H9 (cell line): Measurements from ENCODE around the gene VPS13C. TPM values are rescaled to one million over a fixed set of nuclear protein-coding genes. Genes with fewer than 3 reads are reported as not detected.

ENCODE experiments used
- DNase-seq: peaks from one replicate; pipeline ENCODE4 v3.0.0-alpha.2; 2017
- H2AFZ ChIP-seq: one replicate; pipeline ENCODE4 v1.6.1; 2013; ENCODE audit warnings: mild to moderate bottlenecking, low read length, control low read depth, moderate library complexity
- H2AK5ac ChIP-seq: 2 replicates; pipeline ENCODE4 v1.6.1; 2013; ENCODE audit warnings: low read length, control low read depth, mixed read lengths; ENCODE audit not compliant: insufficient read length
- H2BK120ac ChIP-seq: one replicate; pipeline ENCODE4 v1.6.1; 2013; ENCODE audit warnings: low read depth, mild to moderate bottlenecking, low read length, control low read depth, inconsistent platforms; ENCODE audit not compliant: poor library complexity, severe bottlenecking
- H2BK12ac ChIP-seq: 2 replicates; pipeline ENCODE4 v1.6.1; 2013; ENCODE audit warnings: low read length, control low read depth, mixed read lengths, low read depth; ENCODE audit not compliant: insufficient read length
- H2BK15ac ChIP-seq: 2 replicates; pipeline ENCODE4 v1.6.1; 2013; ENCODE audit warnings: low read depth, low read length, control low read depth
- H2BK20ac ChIP-seq: one replicate; pipeline ENCODE4 v1.6.1; 2013; ENCODE audit warnings: low read depth, mild to moderate bottlenecking, low read length, control low read depth, inconsistent platforms; ENCODE audit not compliant: poor library complexity, severe bottlenecking
- H2BK5ac ChIP-seq: 2 replicates; pipeline ENCODE4 v1.6.1; 2013; ENCODE audit warnings: low read length, control low read depth, mixed read lengths; ENCODE audit not compliant: insufficient read length
- H3K14ac ChIP-seq: 2 replicates; pipeline ENCODE4 v1.6.1; 2013; ENCODE audit warnings: low read length, control low read depth; ENCODE audit not compliant: insufficient read depth
- H3K18ac ChIP-seq: 2 replicates; pipeline ENCODE4 v1.6.1; 2013; ENCODE audit warnings: low read depth, mild to moderate bottlenecking, mixed read lengths, low read length, control low read depth; ENCODE audit not compliant: insufficient read length
- H3K23ac ChIP-seq: 2 replicates; pipeline ENCODE4 v1.6.1; 2013; ENCODE audit warnings: low read length, control low read depth, mixed read lengths, low read depth; ENCODE audit not compliant: insufficient read length
- H3K23me2 ChIP-seq: 2 replicates; pipeline ENCODE4 v1.6.1; 2013; ENCODE audit warnings: low read depth, mild to moderate bottlenecking, mixed read lengths, low read length, control low read depth; ENCODE audit not compliant: insufficient read length, poor library complexity, severe bottlenecking
- H3K27ac ChIP-seq: 2 replicates; pipeline ENCODE4 v1.5.1; 2013; ENCODE audit warnings: low read length, control low read depth, mixed read lengths, low read depth; ENCODE audit not compliant: insufficient read length
- H3K27me3 ChIP-seq: 2 replicates; pipeline ENCODE4 v1.6.1; 2013; ENCODE audit warnings: low read length, control low read depth, inconsistent platforms; ENCODE audit not compliant: insufficient read depth
- H3K4ac ChIP-seq: 2 replicates; pipeline ENCODE4 v1.6.1; 2013; ENCODE audit warnings: low read depth, mild to moderate bottlenecking, control low read depth, inconsistent platforms, low read length, moderate library complexity
- H3K4me1 ChIP-seq: 2 replicates; pipeline ENCODE4 v1.6.1; 2013; ENCODE audit warnings: low read length, control low read depth, inconsistent platforms; ENCODE audit not compliant: insufficient read depth
- H3K4me2 ChIP-seq: 2 replicates; pipeline ENCODE4 v1.6.1; 2013; ENCODE audit warnings: low read length, control low read depth, mixed read lengths; ENCODE audit not compliant: insufficient read length, insufficient read depth
- H3K56ac ChIP-seq: 2 replicates; pipeline ENCODE4 v1.6.1; 2013; ENCODE audit warnings: low read depth, mild to moderate bottlenecking, mixed read lengths, low read length, control low read depth; ENCODE audit not compliant: insufficient read length
- H3K79me1 ChIP-seq: 2 replicates; pipeline ENCODE4 v1.6.1; 2013; ENCODE audit warnings: low read depth, mild to moderate bottlenecking, moderate library complexity, low read length, control low read depth, inconsistent platforms; ENCODE audit not compliant: insufficient read depth, poor library complexity, severe bottlenecking
- H3K79me2 ChIP-seq: 2 replicates; pipeline ENCODE4 v1.6.1; 2013; ENCODE audit warnings: low read length, control low read depth, inconsistent platforms; ENCODE audit not compliant: insufficient read depth
- H3K9ac ChIP-seq: 2 replicates; pipeline ENCODE4 v1.6.1; 2013; ENCODE audit warnings: low read length, control low read depth, mixed read lengths; ENCODE audit not compliant: insufficient read length; ENCODE audit errors: extremely low read depth
- H3K9me3 ChIP-seq: one replicate; pipeline ENCODE4 v1.6.1; 2013; ENCODE audit warnings: low read depth, low read length, inconsistent platforms; ENCODE audit not compliant: control insufficient read depth
- H3T11ph ChIP-seq: one replicate; pipeline ENCODE4 v1.6.1; 2013; ENCODE audit warnings: mild to moderate bottlenecking, low read length, control low read depth, inconsistent platforms
- H4K20me1 ChIP-seq: one replicate; pipeline ENCODE4 v1.6.1; 2013; ENCODE audit not compliant: control insufficient read depth, insufficient read length, insufficient read depth
- H4K5ac ChIP-seq: 2 replicates; pipeline ENCODE4 v1.6.1; 2013; ENCODE audit warnings: low read depth, mild to moderate bottlenecking, mixed read lengths, low read length, control low read depth; ENCODE audit not compliant: insufficient read length
- H4K8ac ChIP-seq: replicated peaks from 2 replicates; pipeline ENCODE4 v1.6.1; 2013; ENCODE audit warnings: low read length, control low read depth, mixed read lengths, low read depth; ENCODE audit not compliant: insufficient read length
- H4K91ac ChIP-seq: 2 replicates; pipeline ENCODE4 v1.6.1; 2013; ENCODE audit warnings: low read depth, mild to moderate bottlenecking, moderate library complexity, mixed read lengths, low read length, control low read depth; ENCODE audit not compliant: insufficient read length
- H3K27ac Mint-ChIP-seq, 3 experiments: 2 replicates in 2 of 3; 3 replicates in 1 of 3; pipeline ENCODE4 v1.8.0; 2020 to 2021; ENCODE audit warnings: mixed read lengths in 3 of 3, mild to moderate bottlenecking in 1 of 3, moderate library complexity in 1 of 3
- H3K27me3 Mint-ChIP-seq: 2 replicates; pipeline ENCODE4 v1.8.0; 2021; ENCODE audit warnings: low read depth, mild to moderate bottlenecking, moderate library complexity, mixed read lengths
- H3K36me3 Mint-ChIP-seq, 3 experiments: 2 replicates in 2 of 3; 3 replicates in 1 of 3; pipeline ENCODE4 v1.8.0; 2020 to 2021; ENCODE audit warnings: low read depth in 3 of 3, mixed read lengths in 3 of 3; ENCODE audit not compliant: insufficient read depth in 1 of 3
- H3K4me1 Mint-ChIP-seq, 2 experiments: 2 replicates each; pipeline ENCODE4 v1.8.0; 2020; ENCODE audit warnings: mixed read lengths in 2 of 2
- H3K4me3 Mint-ChIP-seq, 2 experiments: 2 replicates in 1 of 2; 3 replicates in 1 of 2; pipeline ENCODE4 v1.8.0; 2020 to 2021; ENCODE audit warnings: mild to moderate bottlenecking in 2 of 2, mixed read lengths in 2 of 2, moderate library complexity in 1 of 2
- H3K9me3 Mint-ChIP-seq, 2 experiments: 2 replicates in 1 of 2; 3 replicates in 1 of 2; pipeline ENCODE4 v1.8.0; 2020; ENCODE audit warnings: mild to moderate bottlenecking in 2 of 2, mixed read lengths in 2 of 2, moderate library complexity in 1 of 2
- WGBS: extraction: QIAGEN DNeasy Blood & Tissue Kit; methylation state at CpG from one replicate; pipeline ENCODE4 v1.1.7; 2013; ENCODE audit warnings: missing lambda C conversion rate, low lambda C conversion rate, mixed read lengths; ENCODE audit not compliant: insufficient read length; ENCODE audit errors: extremely low coverage; 5-methylcytosine and 5-hydroxymethylcytosine counted together
- total RNA-seq: library from RNA; stranded (reverse); gene quantifications from 2 replicates; pipeline ENCODE4 v1.2.1, GENCODE V29; 2021
- TF ChIP-seq, protein P1 (sequence below): fragments of 200-600 bp; sonication (generic); conservative IDR thresholded peaks from 3 replicates; pipeline ENCODE4 v1.8.0; 2021; ENCODE audit warnings: antibody characterized with exemption, mild to moderate bottlenecking

The VPS13C gene
- total RNA-seq, 1 experiment from 2014 or later, result 14.2 TPM

- TF ChIP-seq, protein P1, sequence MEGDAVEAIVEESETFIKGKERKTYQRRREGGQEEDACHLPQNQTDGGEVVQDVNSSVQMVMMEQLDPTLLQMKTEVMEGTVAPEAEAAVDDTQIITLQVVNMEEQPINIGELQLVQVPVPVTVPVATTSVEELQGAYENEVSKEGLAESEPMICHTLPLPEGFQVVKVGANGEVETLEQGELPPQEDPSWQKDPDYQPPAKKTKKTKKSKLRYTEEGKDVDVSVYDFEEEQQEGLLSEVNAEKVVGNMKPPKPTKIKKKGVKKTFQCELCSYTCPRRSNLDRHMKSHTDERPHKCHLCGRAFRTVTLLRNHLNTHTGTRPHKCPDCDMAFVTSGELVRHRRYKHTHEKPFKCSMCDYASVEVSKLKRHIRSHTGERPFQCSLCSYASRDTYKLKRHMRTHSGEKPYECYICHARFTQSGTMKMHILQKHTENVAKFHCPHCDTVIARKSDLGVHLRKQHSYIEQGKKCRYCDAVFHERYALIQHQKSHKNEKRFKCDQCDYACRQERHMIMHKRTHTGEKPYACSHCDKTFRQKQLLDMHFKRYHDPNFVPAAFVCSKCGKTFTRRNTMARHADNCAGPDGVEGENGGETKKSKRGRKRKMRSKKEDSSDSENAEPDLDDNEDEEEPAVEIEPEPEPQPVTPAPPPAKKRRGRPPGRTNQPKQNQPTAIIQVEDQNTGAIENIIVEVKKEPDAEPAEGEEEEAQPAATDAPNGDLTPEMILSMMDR, result no peak
- Histone ChIP-seq H3K23ac (no peak overlapping the region), H3K4ac (no peak overlapping the region), H3K23me2 (no peaks in the 10 kb centered on the region), H2AK5ac (no peak overlapping the region), H3K79me2 (no peaks in the 10 kb centered on the region), H3K14ac (no peak overlapping the region), H3K27ac (no peak overlapping the region), H3K9me3 (no peaks in the 10 kb centered on the region), H3K27me3 (no peaks in the 10 kb centered on the region; the same call in 1 of the 2 replicates), H4K8ac (no peak overlapping the region), H2AFZ (no peak overlapping the region), H4K5ac (no peak overlapping the region), H2BK5ac (no peak overlapping the region), H2BK120ac (no peak overlapping the region), H3K56ac (no peak overlapping the region), H4K20me1 (no peaks in the 10 kb centered on the region), H2BK15ac (no peak overlapping the region), H3T11ph (no peak overlapping the region), H3K18ac (no peak overlapping the region), H3K79me1 (no peaks in the 10 kb centered on the region), H3K4me2 (no peak overlapping the region), H2BK12ac (no peak overlapping the region), H2BK20ac (no peak overlapping the region), H3K4me1 (no peaks in the 10 kb centered on the region), H4K91ac (no peak overlapping the region), H3K9ac (no peak overlapping the region)
- Mint-ChIP-seq H3K9me3 (peaks cover 7 to 13% of the 10 kb centered on the region in 2 experiments), H3K4me1 (peaks cover 0 to 12% of the 10 kb centered on the region in 2 experiments), H3K27ac (no peak overlapping the region), H3K36me3 (peaks cover 4 to 7% (median 5%) of the 10 kb centered on the region in 3 experiments; a peak in 5 of 7 replicates), H3K4me3 (no peak overlapping the region), H3K27me3 (no peaks in the 10 kb centered on the region; the same call in 1 of the 2 replicates)
- WGBS, result no CpG with 5 or more reads among the region's 1 CpG
- no peak for DNase-seq
Observed at GRCh38 chr15:62088353-62088693, 28.1 kb upstream of the VPS13C start.
